OCI-LY7 (cell line): ENCODE data around the gene ITGB3. TPM values are rescaled to one million over a fixed set of nuclear protein-coding genes. Genes with fewer than 3 reads are reported as not detected.

ENCODE experiments used
- BruUV-seq: library from RNA; stranded (reverse); fragments of 400-500 nt; replicated peaks from 2 replicates; lab custom pipeline; 2021; lab: Mats Ljungman, UMichigan
- CTCF ChIA-PET: fragments of 300-600 bp; sonication (Branson Sonifier 250); formaldehyde crosslinking; loops from one replicate; lab custom pipeline; 2022; ENCODE audit warnings: antibody characterized with exemption; ENCODE audit not compliant: unreplicated experiment; lab: Charles Lee
- POLR2A ChIA-PET: fragments of 300-600 bp; sonication (Branson Sonifier 250); formaldehyde crosslinking; loops from one replicate; lab custom pipeline; 2022; ENCODE audit warnings: antibody characterized with exemption; lab: Charles Lee
- DNase-seq: peaks from one replicate; pipeline ENCODE4 v3.0.0-alpha.2; 2015; ENCODE audit warnings: low spot score
- H2AFZ ChIP-seq: fragments of 200-600 bp; sonication (generic), shearing (Covaris generic); 2 replicates; pipeline ENCODE4 v1.6.1; 2014; ENCODE audit warnings: mild to moderate bottlenecking, antibody characterized with exemption, low read length, moderate library complexity
- H3K27ac ChIP-seq: fragments of 200-600 bp; sonication (generic); 2 replicates; pipeline ENCODE4 v1.5.1; 2014; ENCODE audit warnings: mixed run types, low read depth, mild to moderate bottlenecking, moderate library complexity, low read length, inconsistent platforms; ENCODE audit not compliant: poor library complexity, severe bottlenecking
- H3K36me3 ChIP-seq: fragments of 200-600 bp; sonication (generic); 2 replicates; pipeline ENCODE4 v1.6.1; 2014; ENCODE audit warnings: mild to moderate bottlenecking, antibody characterized with exemption, low read length, moderate library complexity, mixed read lengths; ENCODE audit not compliant: insufficient read depth
- H3K4me1 ChIP-seq: fragments of 200-600 bp; sonication (generic); 2 replicates; pipeline ENCODE4 v1.5.1; 2014; ENCODE audit warnings: mild to moderate bottlenecking, low read length; ENCODE audit not compliant: insufficient read depth, poor library complexity, severe bottlenecking
- H3K4me2 ChIP-seq: fragments of 200-600 bp; sonication (generic); 2 replicates; pipeline ENCODE4 v1.6.1; 2014; ENCODE audit warnings: mild to moderate bottlenecking, low read length
- H3K4me3 ChIP-seq: fragments of 200-600 bp; sonication (generic); 2 replicates; pipeline ENCODE4 v1.5.1; 2014; ENCODE audit warnings: mild to moderate bottlenecking, low read depth, low read length; ENCODE audit not compliant: poor library complexity, severe bottlenecking
- H3K79me2 ChIP-seq: fragments of 200-600 bp; sonication (generic); 2 replicates; pipeline ENCODE4 v1.6.1; 2016; ENCODE audit warnings: low read depth, mild to moderate bottlenecking, low read length, moderate library complexity, mixed read lengths; ENCODE audit not compliant: insufficient read depth
- H3K9me2 ChIP-seq: fragments of 200-600 bp; sonication (generic); 2 replicates; pipeline ENCODE4 v1.6.1; 2016; ENCODE audit warnings: mild to moderate bottlenecking, low read length, mixed read lengths; ENCODE audit not compliant: insufficient read depth
- H3K9me3 ChIP-seq: fragments of 200-600 bp; sonication (generic); 2 replicates; pipeline ENCODE4 v1.6.1; 2014; ENCODE audit warnings: mild to moderate bottlenecking, mixed run types, low read length, mixed read lengths
- H4K20me1 ChIP-seq: fragments of 200-600 bp; sonication (generic); 2 replicates; pipeline ENCODE4 v1.6.1; 2014; ENCODE audit warnings: mild to moderate bottlenecking, antibody characterized with exemption, low read length, moderate library complexity, mixed read lengths; ENCODE audit not compliant: insufficient read depth
- EZH2phosphoT487 ChIP-seq: fragments of 200-600 bp; sonication (generic); IDR thresholded peaks from 2 replicates; pipeline ENCODE4 v1.6.1; 2018; ENCODE audit warnings: low read depth, borderline replicate concordance, mild to moderate bottlenecking, mixed run types, antibody characterized with exemption, low read length, moderate library complexity, mixed read lengths
- intact Hi-C: fragments of 100-400 bp; cut with micrococcal nuclease; formaldehyde crosslinking; loops from one replicate; pipeline ENCODE4 v1.10.0; 2022; ENCODE audit not compliant: unreplicated experiment
- total RNA-seq, 2 experiments: library from RNA; depleted of rRNA in 1 of 2; stranded (reverse); fragments of >200 nt in 1 of 2; shearing (Covaris generic) in 1 of 2; gene quantifications; 2 replicates each; pipeline ENCODE4 v1.2.3, GENCODE V29; 2014 to 2022
- TF ChIP-seq, protein P1 (sequence below): fragments of 200-600 bp; sonication (generic); conservative IDR thresholded peaks from 2 replicates; pipeline ENCODE4 v1.5.1; 2014; ENCODE audit warnings: mild to moderate bottlenecking, antibody characterized with exemption, low read length, moderate library complexity, mixed read lengths

Gene ITGB3
- total RNA-seq, 2 experiments from 2014 or later, result not detected

DNA sequence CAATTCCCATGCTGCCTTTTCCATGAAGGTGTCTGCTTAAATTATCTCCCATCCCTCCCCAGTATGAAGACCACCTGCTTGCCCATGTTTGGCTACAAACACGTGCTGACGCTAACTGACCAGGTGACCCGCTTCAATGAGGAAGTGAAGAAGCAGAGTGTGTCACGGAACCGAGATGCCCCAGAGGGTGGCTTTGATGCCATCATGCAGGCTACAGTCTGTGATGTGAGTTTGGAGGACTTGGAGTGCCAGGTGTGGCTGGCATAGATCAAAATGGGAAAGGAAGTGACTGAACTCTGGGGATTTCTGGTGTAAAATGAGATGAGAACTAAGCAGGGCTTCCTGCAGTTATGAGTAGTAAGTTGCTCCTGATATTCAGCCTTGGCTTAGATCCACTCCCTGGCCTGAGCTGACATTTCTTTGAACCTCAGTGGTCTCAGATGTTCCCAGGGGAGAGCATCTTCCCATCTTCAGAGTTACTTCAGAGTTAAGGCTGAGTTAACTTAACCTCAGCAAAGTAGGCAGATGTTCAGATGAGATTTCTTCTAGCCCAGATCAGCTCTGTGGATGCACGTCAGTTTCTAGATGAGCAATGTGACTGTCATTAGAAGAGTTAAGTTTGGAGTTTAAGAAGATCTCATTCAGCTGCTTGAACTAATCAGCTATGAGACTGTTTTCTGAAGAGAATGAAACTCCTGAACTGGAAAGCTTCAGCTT lies 32.7 kb downstream of the ITGB3 start:
- peak; percentile 18 for DNase-seq
- H3K9me3 ChIP-seq, result no peaks in the 10 kb centered on the region
- ChIA-PET CTCF (no interaction called here), POLR2A (interaction anchor here (0.7 kb wide), 1 partner anchor 46 kb away, joined by 3 read pairs; no protein-coding TSS in a partner anchor)
- no peak overlapping the region for H3K4me3 ChIP-seq
- peak overlapping the region; percentile 18; the same call in 1 of the 2 replicates for H3K4me2 ChIP-seq
- no peaks in the 10 kb centered on the region for H3K9me2 ChIP-seq
- no peaks in the 10 kb centered on the region for H3K36me3 ChIP-seq
- H4K20me1 ChIP-seq, result no peaks in the 10 kb centered on the region
- intact Hi-C loops, result no loop called here
- H3K27ac ChIP-seq, result no peak overlapping the region
- H3K79me2 ChIP-seq, result no peaks in the 10 kb centered on the region
- TF ChIP-seq, protein P1, sequence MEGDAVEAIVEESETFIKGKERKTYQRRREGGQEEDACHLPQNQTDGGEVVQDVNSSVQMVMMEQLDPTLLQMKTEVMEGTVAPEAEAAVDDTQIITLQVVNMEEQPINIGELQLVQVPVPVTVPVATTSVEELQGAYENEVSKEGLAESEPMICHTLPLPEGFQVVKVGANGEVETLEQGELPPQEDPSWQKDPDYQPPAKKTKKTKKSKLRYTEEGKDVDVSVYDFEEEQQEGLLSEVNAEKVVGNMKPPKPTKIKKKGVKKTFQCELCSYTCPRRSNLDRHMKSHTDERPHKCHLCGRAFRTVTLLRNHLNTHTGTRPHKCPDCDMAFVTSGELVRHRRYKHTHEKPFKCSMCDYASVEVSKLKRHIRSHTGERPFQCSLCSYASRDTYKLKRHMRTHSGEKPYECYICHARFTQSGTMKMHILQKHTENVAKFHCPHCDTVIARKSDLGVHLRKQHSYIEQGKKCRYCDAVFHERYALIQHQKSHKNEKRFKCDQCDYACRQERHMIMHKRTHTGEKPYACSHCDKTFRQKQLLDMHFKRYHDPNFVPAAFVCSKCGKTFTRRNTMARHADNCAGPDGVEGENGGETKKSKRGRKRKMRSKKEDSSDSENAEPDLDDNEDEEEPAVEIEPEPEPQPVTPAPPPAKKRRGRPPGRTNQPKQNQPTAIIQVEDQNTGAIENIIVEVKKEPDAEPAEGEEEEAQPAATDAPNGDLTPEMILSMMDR, result no peak
- no peak for TF ChIP-seq EZH2phosphoT487
- H3K4me1 ChIP-seq, result peaks cover 10% of the 10 kb centered on the region
- no TSS peak for BruUV-seq
- no peak overlapping the region for H2AFZ ChIP-seq

DNA sequence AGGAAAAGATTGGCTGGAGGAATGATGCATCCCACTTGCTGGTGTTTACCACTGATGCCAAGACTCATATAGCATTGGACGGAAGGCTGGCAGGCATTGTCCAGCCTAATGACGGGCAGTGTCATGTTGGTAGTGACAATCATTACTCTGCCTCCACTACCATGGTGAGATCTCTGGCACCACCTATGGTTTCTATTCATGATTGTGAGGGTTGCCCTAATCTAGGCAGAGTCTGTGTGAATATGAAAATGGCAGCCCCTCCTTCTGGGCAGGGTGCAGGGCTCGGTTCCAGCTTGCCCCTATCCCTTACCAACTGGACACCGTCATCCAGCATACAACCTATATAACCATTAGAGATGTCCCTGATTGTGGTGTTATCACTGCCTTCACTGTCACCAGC lies 33.4 kb downstream of the ITGB3 start:
- Histone ChIP-seq H3K4me3 (no peak overlapping the region), H3K9me3 (no peaks in the 10 kb centered on the region), H3K79me2 (no peaks in the 10 kb centered on the region; the same call in 1 of the 2 replicates), H3K4me1 (peaks cover 10% of the 10 kb centered on the region), H3K9me2 (no peaks in the 10 kb centered on the region), H3K4me2 (no peak overlapping the region), H3K27ac (no peak overlapping the region), H4K20me1 (no peaks in the 10 kb centered on the region), H2AFZ (no peak overlapping the region), H3K36me3 (no peaks in the 10 kb centered on the region)
- BruUV-seq, result no TSS peak
- TF ChIP-seq, protein P1, result peak; percentile 28; the same call in 1 of the 2 replicates
- TF ChIP-seq EZH2phosphoT487, result no peak
- POLR2A ChIA-PET, result interaction anchor here (0.6 to 0.7 kb wide), 2 partner anchors 47 to 328 kb away, joined by 3 read pairs; no protein-coding TSS in a partner anchor
- intact Hi-C loops, result no loop called here
- CTCF ChIA-PET, result no interaction called here
- no peak for DNase-seq

DNA sequence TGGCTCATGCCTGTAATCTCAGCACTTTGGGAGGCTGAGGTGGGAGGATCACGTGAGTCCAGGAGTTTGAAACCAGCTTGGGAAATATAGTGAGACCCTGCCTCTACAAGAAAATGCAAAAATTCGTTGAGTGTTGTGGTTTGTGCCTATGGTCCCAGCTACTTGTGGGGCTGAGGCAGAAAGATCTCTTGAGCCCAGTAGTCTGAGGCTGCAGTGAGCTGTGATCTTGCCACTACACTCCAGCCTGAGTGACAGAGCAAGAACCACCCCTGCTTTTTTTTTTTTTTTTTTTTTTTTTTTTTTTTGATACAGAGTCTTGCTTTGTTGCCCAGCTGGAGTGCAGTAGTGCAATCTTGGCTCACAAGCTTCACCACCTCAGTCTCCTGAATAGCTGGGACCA lies 34.0 kb downstream of the ITGB3 start:
- no peak overlapping the region for H3K4me2 ChIP-seq

More for the DNA sequence above, 34.0 kb downstream of the ITGB3 start:
- intact Hi-C loops, result no loop called here
- Histone ChIP-seq H3K79me2 (no peaks in the 10 kb centered on the region; the same call in 1 of the 2 replicates), H3K4me3 (no peak overlapping the region), H3K36me3 (no peaks in the 10 kb centered on the region), H3K4me1 (peaks cover 10% of the 10 kb centered on the region), H3K27ac (no peak overlapping the region), H3K9me2 (no peaks in the 10 kb centered on the region), H3K9me3 (no peaks in the 10 kb centered on the region), H4K20me1 (no peaks in the 10 kb centered on the region), H2AFZ (no peak overlapping the region)
- TF ChIP-seq EZH2phosphoT487, result no peak
- TF ChIP-seq, protein P1, result no peak
- CTCF ChIA-PET, result no interaction called here
- BruUV-seq, result no TSS peak
- POLR2A ChIA-PET, result interaction anchor here (0.6 kb wide), 2 partner anchors 47 to 327 kb away, joined by 3 to 4 read pairs; no protein-coding TSS in a partner anchor
- no peak for DNase-seq
